ENCODE data around the gene CIDEB. TPM values are rescaled to one million over a fixed set of nuclear protein-coding genes. Genes with fewer than 3 reads are reported as not detected.

Gene CIDEB
- total and polyA plus RNA-seq, 2 of the 13 experiments (the other 11 are each of a cell fraction or from before 2014, with no cell fraction given): 35.8 to 110 TPM

DNA sequence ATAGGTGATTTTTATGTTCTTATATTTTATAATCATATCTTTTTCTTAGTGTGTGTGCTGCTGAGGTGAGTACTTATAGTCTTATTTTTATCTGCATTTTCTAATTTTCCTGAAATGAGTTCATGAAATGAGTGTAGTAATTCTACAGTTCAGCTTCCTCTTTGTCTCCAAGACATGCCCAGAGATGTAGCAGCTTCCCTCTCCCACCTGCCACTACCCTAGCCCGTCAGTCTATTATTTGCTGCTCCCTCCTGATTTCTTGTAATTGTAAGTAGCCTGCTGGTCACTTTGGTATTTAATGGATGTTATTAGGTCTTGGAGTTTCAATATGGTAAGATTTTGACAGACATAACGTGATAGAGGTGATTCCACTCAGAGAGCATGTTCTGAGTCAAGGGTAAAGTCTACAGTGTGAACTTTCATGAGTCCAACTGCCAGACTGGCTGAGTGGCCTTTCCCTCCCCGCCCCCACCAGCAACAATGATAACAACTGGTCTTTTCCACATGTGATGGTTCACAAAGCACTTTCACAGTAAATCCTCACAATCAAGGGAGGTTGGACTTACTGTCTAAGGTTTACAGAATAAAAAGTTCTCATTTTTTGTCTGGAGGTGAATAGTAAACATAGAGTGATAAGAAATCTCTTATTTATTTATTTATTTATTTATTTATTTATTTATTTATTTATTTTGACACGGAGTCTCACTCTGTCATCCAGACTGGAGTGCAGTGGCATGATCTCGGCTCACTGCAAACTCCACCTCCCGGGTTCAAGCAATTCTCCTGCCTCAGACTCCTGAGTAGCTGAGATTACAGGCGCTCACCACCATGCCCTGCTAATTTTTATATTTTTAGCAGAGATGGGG, 36.3 kb upstream of the CIDEB start (continued):
- TF ChIP-seq RXRB (CRISPR knock-in tag; IDR thresholded peaks at IDR 0.05; ENCODE audit: borderline replicate concordance) (peak; percentile 53; the same call in 1 of the 2 replicates), ZNF430 (CRISPR knock-in tag; IDR thresholded peaks at IDR 0.05) (0 out of 2 replicates have a peak, but pooled peaks have one; percentile 23), CCDC6 (CRISPR knock-in tag; IDR thresholded peaks at IDR 0.05) (no peak), ZNF501 (CRISPR knock-in tag; IDR thresholded peaks at IDR 0.05) (no peak), U2AF1 (optimal IDR thresholded peaks at IDR 0.05; ENCODE audit: low read depth, low read length) (no peak), DR1 (CRISPR knock-in tag; IDR thresholded peaks at IDR 0.05) (no peak), MAFF (IDR thresholded peaks at IDR 0.05; ENCODE audit: low read depth, low read length) (no peak), ZNF556 (CRISPR knock-in tag; IDR thresholded peaks at IDR 0.05; ENCODE audit: borderline replicate concordance) (peak; percentile 89; the same call in 1 of the 2 replicates), ZNF776 (CRISPR knock-in tag; IDR thresholded peaks at IDR 0.05) (no peak), KMT2A (CRISPR knock-in tag; IDR thresholded peaks at IDR 0.05) (no peak), ATF7-NPFF (CRISPR knock-in tag; IDR thresholded peaks at IDR 0.05; ENCODE audit: low read depth) (no peak), HDAC6 (IDR thresholded peaks at IDR 0.05; ENCODE audit: low read depth, low read length) (no peak), REXO4 (CRISPR knock-in tag; IDR thresholded peaks at IDR 0.05; ENCODE audit: borderline replicate concordance) (no peak), BORCS8-MEF2B (CRISPR knock-in tag; IDR thresholded peaks at IDR 0.05) (no peak)
- TF ChIP-seq, protein P1, sequence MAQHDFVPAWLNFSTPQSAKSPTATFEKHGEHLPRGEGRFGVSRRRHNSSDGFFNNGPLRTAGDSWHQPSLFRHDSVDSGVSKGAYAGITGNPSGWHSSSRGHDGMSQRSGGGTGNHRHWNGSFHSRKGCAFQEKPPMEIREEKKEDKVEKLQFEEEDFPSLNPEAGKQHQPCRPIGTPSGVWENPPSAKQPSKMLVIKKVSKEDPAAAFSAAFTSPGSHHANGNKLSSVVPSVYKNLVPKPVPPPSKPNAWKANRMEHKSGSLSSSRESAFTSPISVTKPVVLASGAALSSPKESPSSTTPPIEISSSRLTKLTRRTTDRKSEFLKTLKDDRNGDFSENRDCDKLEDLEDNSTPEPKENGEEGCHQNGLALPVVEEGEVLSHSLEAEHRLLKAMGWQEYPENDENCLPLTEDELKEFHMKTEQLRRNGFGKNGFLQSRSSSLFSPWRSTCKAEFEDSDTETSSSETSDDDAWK (CRISPR knock-in tag; IDR thresholded peaks at IDR 0.05): no peak
- TF ChIP-seq, protein P2, sequence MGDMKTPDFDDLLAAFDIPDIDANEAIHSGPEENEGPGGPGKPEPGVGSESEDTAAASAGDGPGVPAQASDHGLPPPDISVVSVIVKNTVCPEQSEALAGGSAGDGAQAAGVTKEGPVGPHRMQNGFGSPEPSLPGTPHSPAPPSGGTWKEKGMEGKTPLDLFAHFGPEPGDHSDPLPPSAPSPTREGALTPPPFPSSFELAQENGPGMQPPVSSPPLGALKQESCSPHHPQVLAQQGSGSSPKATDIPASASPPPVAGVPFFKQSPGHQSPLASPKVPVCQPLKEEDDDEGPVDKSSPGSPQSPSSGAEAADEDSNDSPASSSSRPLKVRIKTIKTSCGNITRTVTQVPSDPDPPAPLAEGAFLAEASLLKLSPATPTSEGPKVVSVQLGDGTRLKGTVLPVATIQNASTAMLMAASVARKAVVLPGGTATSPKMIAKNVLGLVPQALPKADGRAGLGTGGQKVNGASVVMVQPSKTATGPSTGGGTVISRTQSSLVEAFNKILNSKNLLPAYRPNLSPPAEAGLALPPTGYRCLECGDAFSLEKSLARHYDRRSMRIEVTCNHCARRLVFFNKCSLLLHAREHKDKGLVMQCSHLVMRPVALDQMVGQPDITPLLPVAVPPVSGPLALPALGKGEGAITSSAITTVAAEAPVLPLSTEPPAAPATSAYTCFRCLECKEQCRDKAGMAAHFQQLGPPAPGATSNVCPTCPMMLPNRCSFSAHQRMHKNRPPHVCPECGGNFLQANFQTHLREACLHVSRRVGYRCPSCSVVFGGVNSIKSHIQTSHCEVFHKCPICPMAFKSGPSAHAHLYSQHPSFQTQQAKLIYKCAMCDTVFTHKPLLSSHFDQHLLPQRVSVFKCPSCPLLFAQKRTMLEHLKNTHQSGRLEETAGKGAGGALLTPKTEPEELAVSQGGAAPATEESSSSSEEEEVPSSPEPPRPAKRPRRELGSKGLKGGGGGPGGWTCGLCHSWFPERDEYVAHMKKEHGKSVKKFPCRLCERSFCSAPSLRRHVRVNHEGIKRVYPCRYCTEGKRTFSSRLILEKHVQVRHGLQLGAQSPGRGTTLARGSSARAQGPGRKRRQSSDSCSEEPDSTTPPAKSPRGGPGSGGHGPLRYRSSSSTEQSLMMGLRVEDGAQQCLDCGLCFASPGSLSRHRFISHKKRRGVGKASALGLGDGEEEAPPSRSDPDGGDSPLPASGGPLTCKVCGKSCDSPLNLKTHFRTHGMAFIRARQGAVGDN (CRISPR knock-in tag; IDR thresholded peaks at IDR 0.05): no peak
- TF ChIP-seq, protein P3, sequence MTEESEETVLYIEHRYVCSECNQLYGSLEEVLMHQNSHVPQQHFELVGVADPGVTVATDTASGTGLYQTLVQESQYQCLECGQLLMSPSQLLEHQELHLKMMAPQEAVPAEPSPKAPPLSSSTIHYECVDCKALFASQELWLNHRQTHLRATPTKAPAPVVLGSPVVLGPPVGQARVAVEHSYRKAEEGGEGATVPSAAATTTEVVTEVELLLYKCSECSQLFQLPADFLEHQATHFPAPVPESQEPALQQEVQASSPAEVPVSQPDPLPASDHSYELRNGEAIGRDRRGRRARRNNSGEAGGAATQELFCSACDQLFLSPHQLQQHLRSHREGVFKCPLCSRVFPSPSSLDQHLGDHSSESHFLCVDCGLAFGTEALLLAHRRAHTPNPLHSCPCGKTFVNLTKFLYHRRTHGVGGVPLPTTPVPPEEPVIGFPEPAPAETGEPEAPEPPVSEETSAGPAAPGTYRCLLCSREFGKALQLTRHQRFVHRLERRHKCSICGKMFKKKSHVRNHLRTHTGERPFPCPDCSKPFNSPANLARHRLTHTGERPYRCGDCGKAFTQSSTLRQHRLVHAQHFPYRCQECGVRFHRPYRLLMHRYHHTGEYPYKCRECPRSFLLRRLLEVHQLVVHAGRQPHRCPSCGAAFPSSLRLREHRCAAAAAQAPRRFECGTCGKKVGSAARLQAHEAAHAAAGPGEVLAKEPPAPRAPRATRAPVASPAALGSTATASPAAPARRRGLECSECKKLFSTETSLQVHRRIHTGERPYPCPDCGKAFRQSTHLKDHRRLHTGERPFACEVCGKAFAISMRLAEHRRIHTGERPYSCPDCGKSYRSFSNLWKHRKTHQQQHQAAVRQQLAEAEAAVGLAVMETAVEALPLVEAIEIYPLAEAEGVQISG (CRISPR knock-in tag; IDR thresholded peaks at IDR 0.05): no peak
- TF ChIP-seq, protein P4, sequence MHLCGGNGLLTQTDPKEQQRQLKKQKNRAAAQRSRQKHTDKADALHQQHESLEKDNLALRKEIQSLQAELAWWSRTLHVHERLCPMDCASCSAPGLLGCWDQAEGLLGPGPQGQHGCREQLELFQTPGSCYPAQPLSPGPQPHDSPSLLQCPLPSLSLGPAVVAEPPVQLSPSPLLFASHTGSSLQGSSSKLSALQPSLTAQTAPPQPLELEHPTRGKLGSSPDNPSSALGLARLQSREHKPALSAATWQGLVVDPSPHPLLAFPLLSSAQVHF (CRISPR knock-in tag; IDR thresholded peaks at IDR 0.05): no peak
- TF ChIP-seq, protein P5, sequence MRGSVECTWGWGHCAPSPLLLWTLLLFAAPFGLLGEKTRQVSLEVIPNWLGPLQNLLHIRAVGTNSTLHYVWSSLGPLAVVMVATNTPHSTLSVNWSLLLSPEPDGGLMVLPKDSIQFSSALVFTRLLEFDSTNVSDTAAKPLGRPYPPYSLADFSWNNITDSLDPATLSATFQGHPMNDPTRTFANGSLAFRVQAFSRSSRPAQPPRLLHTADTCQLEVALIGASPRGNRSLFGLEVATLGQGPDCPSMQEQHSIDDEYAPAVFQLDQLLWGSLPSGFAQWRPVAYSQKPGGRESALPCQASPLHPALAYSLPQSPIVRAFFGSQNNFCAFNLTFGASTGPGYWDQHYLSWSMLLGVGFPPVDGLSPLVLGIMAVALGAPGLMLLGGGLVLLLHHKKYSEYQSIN (CRISPR knock-in tag; IDR thresholded peaks at IDR 0.05; ENCODE audit: borderline replicate concordance): no peak

Measured in HepG2 (cell line).